Hematopoietic multipotent progenitor cell treated with erythropoietin and hydrocortisone succinate and interleukin-3 and kit ligand, for 15 days (in vitro differentiated cells): Measurements from ENCODE around the gene KIF13A.
"Not testable (repeated sequence)": the region's sequence is repeated elsewhere in the genome, so short reads cannot be mapped to it uniquely, and the experiment has no call there.

ENCODE experiments used
- DNase-seq: peaks from one replicate; pipeline ENCODE4 v3.0.0-alpha.2; 2015; ENCODE audit warnings: low spot score

KIF13A gene

DNA sequence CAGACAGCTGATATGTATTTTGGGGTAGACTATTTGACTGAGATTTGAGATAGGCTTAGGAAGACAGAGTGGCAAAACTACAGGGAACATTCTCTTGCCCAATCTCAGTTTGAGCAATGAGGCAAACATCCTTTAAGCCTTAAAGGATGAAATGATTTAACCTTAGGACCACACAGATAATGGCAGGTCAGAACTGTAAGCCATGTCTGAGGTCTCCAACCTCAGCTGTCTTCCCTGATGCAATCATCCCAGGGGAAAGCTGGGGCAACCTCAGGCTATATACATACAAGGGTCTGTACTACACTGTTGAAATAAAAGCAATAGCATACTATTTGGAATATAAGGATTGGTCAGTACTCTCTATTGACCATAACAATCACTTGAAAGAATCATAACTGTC is 196.9 kb downstream of the KIF13A start:
- no peak for DNase-seq

DNA sequence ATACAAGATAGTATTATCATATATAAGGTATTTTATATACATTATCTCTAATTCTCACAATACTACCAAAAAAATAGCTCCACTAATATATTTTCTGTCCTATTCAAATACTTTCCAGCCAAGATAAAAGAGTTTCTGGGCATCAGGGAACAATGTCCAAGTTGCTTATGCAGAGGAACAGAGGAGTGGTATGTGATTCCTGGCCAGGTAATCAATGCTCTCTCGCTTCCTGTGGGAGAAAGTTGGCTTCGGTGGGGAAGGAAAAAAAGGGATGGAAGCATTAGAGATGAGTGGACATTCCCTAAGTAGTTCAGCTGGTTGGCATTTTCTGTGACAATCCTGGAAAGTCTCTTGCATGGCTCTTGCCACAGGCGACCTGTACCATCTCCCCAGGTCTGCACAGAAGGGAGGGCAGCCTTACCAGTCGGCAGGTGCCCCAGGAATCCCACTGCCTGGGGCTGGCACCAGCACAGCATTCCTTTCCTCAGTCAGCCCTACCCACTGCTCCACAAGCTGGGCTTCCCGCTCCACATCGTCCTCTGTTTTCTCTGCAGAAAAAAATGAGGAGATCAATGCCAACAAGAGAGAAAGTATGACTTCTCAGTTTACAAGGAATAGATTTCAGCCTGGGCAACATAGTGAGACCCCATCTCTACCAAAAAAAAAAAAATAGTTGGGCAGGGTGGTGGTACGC is 202.2 kb downstream of the KIF13A start:
- DNase-seq, result no peak

DNA sequence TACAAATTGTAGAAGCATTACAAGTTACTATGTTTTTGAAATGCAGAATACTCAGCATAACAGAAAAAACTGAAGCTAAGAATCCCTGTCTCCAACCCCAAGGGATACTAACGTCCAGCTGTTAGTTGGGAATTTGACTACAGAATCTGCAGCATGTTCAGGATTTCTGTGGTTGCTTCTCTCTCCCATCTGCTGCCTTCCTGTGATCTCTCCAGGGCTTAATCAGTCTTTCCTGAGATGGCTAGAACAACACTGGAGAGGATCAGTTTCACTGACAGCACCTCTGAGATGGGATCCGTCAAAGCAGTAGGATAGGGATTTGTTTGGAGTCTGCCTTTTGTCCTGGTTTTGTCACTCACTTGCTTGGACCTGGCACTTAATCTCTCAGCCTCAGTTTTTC is 207.4 kb downstream of the KIF13A start:
- no peak for DNase-seq

DNA sequence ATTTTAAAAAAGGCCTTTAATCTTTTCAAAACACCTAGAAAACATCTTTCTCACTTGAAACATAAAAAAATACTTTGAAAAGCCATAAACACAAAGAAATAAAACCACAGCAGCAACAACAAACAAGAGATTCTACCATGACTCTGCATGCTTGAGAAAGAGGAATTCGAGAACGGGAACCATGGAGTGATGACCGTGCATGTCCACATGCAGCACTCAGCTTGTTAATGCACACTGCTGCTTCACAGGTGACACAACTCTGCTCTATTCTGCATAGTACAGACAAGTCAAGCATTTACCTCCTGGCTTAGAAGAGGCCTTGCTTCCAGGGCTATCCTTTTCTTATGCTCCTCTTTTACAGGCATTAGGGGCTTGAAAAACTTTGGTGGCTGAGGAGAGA is 215.8 kb downstream of the KIF13A start:
- no peak for DNase-seq

DNA sequence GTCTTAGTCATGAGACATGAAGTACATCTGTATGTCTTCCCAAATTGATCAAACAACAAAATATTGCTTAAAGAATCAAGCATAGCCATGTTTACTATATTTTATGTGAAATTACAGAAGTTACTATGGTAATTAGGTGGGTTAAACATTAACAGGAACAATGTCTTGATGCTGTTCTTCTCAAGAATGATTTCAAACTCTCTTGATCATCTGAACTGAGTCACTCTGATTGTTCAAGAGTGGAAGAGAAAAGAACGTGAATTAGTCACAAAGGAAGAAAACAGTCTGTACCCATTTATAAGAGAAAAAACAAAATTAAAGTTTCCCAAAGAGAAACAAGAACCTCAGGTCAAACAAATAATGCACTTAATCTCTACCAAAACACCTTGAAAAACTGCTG is 218.6 kb downstream of the KIF13A start:
- no peak for DNase-seq

DNA sequence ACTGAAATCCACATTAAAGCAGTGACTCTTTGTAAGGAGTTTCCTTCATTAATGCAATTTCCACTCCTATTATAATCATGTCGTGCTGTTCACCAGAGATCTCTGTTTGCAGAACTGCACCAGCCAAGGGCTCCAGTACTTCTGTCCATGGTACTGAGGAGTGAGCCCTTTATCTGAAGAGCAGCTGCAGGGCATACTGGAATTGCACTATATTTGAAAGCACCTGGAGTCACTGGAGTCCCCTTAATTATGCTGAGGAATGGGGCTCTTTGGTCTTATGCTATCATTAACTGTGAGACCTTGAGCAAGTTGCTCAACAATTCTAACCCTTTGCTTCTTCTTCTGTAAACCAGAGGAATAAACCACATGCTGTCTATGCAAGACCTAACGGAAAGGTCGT is 219.0 kb downstream of the KIF13A start:
- no peak for DNase-seq

DNA sequence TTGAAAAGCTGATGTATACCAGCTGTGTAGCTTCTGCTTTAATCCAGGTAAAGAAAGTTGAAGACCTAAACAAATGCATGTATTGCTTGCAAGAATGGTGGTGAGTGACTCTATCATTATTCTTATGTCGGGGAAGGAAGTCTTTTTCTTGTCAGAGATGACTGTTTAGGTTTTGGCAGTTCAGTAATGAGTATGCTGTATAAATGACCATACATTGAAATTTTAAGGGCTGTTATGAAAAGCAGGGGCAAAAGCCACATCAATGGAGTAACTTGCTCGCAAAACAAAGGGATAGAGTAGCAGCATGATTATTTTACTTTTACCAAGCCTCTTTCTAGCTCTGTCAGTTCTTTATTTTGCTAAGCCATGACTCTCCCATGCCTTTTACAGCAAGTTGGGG is 224.8 kb downstream of the KIF13A start:
- DNase-seq, result no peak

DNA sequence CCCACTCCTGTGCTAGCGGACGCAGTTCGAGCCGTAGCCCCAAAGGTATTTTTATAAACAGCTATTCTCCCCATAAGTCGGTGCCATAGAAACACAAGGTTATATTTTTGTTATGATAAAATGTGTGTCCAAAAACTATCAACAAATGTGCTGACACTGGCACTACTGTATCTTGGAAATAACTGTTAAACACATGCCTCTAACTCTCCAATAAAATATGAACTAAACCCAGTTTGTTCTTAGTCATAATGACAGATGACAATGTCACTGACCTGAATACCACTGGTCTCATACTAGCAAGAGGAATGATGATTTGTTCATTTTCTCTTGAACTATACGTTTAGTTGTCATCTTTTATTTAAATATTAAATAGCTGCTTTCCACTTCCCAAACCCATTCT is 229.3 kb downstream of the KIF13A start:
- DNase-seq, result no peak

DNA sequence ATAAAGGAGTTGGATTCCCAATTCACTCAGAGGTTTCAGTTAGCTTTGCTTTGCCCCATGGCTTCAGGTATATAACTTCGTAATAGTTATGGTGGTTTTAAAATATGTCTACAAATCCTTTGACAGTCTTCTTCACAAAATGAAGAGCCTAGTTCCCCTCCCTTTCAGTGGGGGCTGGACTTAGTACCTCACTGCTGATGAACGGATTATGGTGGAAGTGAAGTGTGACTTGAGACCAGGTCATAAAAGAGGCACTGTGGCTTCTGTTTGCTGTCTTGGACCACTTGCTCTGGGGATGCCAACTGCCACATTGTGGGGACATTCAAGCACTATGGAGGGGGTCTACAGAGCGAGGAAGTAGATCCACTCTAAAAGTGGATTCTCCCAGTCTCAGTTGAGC is 233.2 kb downstream of the KIF13A start:
- no peak for DNase-seq

DNA sequence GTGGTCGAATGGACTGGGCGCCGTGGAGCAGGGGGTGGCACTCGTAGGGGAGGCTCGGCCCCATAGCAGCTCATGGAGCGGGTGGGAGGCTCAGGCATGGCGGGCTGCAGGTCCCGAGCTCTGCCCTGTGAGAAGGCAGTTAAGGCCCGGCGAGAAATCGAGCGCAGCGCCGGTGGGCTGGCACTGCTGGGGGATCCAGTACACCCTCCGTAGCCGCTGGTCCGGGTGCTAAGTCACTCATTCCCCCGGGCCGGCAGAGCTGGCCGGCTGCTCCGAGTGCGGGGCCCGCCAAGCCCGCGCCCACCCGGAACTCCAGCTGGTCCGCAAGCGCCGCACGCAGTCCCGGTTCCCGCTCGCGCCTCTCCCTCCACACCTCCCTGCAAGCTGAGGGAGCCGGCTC is 242.1 kb downstream of the KIF13A start:
- not testable (repeated sequence) for DNase-seq

DNA sequence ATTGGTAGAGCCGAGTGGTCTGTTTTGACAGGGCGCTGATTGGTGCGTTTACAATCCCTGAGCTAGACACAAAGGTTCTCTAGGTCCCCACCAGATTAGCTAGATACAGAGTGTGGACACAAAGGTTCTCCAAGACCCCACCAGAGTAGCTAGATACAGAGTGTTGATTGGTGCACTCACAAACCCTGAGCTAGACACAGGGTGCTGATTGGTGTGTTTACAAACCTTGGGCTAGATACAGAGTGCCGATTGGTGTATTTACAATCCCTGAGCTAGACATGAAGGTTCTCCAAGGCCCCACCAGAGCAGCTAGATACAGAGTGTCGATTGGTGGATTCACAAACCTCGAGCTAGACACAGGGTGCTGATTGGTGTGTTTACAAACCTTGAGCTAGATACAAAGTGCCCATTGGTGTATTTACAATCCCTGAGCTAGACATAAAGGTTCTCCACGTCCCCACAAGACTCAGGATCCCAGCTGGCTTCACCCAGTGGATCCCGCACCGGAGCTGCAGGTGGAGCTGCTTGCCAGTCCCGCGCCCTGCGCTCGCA is 242.6 kb downstream of the KIF13A start:
- DNase-seq, result not testable (repeated sequence)

DNA sequence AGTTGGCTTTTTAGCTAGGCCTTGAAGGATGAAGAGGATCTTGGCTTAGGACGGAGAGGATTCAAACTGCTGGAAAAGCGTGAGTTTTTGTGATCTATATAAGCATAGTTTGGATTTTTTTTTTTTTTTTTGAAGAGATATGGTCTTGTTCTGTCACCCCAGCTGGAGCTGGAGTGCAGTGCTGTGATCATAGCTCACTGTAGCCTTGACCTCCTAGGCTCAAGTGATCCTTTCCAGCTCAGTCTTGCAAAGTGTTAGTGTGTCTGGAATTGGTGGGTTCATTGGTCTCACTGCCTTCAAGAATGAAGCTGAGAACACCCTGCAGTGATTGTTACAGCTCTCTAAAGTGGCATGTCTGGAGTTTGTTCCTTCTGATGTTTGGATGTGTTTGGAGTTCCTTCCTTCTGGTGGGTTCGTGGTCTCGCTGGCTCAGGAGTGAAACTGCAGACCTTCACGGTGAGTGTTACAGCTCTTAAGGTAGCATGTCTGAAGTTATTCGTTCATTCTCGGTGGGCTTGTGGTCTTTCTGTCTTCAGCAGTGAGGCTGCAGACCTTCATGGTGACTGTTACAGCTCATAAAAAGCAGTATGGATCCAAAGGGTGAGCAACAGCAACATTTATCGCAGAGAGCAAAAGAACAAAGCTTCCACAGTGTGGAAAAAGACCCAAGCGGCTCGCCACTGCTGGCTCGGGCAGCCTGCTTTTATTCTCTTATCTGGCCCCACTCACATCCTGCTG is 243.2 kb downstream of the KIF13A start:
- DNase-seq, result no peak

DNA sequence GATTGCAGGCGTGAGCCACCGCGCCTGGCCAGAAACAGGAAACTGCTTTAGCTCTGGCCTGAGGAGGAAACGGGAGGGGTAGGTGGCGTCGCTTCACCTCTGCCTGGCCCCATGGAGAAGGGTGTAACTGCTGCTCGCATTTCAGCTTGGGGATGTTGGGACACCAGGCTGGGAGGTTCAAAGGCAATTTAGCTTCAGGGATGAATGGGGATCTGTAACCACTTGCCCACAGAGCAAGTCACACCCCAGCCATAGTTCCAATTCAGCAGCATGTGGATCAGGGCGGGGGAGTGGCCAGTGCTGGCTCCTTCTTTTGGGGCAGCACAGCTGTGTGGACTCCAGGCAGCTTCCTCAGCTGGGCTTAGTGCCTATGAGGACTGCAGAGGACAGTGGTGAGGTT is 245.9 kb downstream of the KIF13A start:
- DNase-seq, result no peak

DNA sequence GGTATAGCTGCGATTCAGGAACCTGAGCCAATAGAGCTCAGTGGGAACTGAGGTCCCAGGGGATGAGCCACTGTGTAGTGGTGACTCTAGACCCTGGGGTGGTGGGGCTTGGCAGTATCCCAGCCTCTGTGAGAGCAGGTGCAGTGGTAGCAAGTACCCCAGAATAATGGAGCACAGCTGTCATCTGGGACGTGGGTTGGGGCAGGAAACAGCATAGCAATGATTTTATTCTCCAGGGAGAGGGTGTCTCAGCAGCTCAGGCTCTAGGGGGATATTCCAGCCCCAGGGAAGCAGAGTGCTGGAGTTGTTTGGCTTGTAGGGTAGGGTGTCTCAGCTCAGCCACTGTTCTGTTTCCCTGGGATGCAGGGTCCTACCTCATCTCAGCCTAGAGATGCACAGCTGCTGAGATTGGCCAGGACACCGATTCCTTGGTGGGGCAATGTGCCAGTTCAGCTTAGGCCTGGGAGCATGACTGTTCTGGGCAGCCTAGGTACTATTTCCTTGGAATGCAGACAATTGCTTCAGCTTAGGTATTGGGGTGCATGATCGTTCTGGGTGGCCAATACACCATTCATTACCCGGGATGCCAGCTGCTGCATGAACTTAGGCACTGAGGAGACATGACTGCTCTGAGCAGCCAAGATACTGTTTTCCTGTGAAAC is 246.7 kb downstream of the KIF13A start:
- DNase-seq, result no peak

DNA sequence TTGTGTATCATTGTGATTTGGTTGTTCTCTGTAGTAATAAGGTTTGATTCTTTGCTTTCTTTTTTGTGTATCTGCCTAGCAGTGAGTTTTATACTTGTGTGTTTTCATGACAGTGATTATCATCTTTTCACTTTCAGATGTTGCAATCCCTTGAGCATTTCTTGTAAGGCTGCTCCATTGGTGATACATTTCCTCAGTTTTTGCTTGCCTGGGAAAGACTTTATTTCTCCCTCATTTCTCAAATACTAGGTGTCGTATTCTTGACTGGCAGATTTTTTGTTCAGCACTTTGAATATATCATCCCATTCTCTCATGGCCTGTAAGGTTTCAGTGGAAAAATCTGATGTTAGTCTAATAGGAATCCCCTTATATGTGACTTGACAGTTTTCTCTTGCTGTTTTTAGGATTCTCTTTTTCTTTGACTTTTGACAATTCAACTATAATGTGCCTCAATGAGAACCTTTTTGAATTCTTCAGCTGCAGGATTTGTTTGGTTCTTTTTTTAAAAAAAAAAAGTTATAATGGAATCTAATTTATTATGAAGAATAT is 249.7 kb downstream of the KIF13A start:
- DNase-seq, result no peak

DNA sequence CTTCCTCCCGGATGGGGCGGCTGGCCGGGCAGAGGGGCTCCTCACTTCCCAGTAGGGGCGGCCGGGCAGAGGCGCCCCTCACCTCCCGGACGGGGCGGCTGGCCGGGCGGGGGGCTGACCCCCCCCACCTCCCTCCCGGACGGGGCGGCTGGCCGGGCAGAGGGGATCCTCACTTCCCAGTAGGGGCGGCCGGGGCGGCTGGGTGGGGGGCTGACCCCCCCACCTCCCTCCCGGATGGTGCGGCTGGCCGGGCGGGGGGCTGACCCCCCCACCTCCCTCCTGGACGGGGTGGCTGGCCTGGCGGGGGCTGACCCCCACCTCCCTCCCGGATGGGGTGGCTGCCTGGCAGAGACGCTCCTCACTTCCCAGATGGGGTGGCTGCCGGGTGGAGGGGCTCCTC is 252.1 kb downstream of the KIF13A start:
- DNase-seq, result not testable (repeated sequence)

DNA sequence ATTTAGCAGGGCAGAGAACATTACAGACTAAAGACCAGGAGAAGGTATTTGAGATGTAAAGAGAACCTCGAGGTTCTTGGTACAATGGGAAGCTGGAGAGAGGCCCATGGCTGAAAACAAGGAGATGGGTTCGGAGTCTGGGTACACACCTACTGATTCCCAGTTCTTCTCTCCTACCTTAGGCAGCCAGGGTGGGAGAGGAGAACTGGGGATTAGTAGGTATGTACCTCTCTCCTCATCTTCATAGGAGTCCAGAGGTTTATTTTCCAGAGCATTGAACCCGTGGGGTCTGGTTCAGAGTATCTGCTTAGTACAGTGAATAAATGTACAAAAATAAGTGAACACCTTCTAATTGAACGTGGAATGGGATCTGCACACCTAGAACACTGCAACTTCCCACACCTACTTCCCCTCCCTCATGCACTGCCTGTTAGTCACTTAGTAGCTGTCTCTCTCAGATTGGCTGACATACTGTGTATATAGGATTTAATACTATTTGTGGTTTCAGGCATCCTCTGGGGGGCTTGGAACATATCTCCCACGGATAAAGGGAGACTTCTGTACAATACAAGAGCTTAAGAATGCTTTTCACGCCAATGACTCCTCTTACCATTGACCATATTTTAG is 257.2 kb downstream of the KIF13A start:
- no peak for DNase-seq

DNA sequence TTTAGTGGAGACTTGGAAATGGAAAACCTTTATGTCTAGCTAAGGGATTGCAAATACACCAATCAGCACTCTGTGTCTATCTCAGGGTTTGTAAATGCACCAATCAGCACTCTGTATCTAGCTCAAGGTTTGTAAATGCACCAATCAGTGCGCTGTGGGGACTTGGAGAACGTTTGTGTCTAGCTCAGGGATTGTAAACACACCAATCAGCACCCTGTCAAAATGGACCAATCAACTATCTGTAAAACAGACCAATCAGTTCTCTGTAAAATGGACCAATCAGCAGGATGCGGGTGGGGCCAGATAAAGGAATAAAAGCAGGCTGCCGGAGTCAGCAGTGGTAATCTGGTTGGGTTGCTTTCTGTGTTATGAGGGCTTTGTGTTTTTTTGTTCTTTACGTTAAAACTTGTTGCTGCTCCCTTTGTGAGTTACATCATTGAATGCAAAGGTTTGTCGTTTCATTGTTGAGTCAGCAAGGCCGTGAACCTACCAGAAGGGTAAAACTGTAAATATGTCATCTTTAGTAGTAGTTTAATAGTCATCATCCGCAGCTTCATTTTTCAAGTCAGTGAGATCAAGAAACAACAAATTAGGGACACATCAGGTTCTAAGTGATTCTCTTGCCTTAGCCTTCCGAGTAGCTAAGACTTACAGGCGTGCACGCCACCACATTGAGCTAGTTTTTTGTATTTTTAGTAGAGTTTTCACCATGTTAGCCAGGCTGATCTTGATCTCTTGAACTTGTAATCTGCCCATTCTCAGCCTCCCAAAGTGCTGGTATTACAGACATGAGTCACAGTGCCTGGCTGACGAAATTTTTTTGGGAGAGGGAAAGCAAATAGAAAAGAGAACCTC is 258.0 kb downstream of the KIF13A start:
- no peak for DNase-seq

DNA sequence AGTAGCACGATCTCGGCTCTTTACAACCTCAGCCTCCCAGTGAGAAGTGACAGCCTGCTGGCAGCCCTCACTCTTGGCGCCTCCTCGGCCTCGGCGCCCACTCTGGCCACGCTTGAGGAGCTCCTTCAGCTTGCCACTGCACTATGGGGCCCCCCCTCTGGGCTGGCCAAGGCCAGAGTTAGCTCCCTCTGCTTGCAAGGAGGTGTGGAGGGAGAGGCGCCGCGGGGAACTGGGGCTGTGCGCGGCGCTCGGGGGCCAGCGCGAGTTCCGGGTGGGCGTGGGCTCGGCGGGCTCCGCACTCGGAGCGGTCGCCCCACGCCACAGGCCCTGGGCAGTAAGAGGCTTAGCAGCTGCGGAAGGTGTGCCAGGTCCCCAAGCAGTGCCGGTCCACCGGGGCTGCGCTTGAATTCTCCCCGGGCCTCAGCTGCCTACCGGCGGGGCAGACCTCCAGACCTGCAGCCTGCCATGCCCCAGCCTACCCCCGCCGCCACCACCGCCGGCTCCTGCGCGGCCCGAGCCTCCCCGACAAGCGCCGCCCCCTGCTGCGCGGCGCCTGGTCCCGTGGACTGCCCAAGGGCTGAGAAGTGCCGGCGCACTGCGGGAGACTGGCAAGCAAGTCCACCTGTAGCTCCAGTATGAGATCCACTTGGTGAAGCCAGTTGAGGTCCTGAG is 258.7 kb downstream of the KIF13A start:
- no peak for DNase-seq

DNA sequence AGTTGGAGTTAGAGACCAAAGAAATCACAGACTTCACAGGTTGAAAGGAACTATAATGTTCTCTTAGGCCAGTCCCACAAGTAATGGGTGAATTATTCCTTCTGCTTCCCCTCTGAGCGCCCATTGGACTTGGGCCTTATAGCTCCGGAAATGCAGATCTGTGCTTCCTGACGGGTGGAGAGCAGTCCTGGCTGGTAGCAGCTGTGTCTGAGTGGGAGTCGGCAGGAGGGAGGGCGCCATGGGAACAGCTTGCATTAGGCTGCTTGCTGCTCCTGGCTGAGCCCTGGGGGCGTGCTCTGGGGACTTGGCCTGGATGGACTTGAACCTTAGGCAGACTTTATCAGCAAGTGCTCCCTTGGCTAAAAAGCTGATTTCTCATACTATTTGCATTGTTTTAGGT is 262.4 kb downstream of the KIF13A start:
- DNase-seq, result no peak

DNA sequence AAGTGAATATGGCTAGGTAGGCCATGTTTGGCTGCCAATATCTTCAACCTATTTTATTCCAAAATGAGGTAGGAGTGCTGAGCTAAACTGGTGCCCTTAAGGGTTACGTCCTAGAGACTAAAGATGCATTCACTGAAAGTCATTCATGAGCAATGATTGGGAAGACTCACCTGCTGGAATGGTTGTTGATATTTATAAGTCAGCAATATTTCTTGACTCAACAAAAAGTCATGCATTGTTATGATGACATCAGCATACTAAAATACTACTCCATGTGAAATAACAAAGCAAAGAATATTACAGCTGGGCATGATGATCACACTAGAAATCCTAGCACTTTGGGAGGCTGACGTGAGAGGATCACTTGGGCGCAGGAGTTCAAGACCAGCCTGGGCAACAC is 263.1 kb downstream of the KIF13A start:
- no peak for DNase-seq
